ENCODE measurements around the gene NKD2. TPM values are rescaled to one million over a fixed set of nuclear protein-coding genes. Genes with fewer than 3 reads are reported as not detected.

Gene NKD2
- total RNA-seq, 2 experiments from 2014 or later: 1.4 to 2.5 TPM

- Mint-ChIP-seq H3K36me3 (ENCODE audit: low read depth) (no peaks in the 10 kb centered on the region), H3K27me3 (ENCODE audit: low read depth) (peaks cover 31% of the 10 kb centered on the region), H3K27ac (no peak overlapping the region), H3K4me3 (peak overlapping the region; percentile 50), H3K9me3 (no peaks in the 10 kb centered on the region), H3K4me1 (ENCODE audit: low read depth) (peaks cover 22% of the 10 kb centered on the region)
- peak; percentile 70 for DNase-seq
- intact Hi-C loops (cut with micrococcal nuclease): loop anchor here (1.0 to 10.0 kb wide), 3 partner anchors 42 to 640 kb away; no protein-coding TSS in a partner anchor
- CTCF ChIA-PET: no interaction called here
Observed at GRCh38 chr5:1004461-1005248, 3.9 kb upstream of the NKD2 start.

GRCh38 chr5:1005249-1005851, 3.3 kb upstream of the NKD2 start:
- H3K27me3 Mint-ChIP-seq (ENCODE audit: low read depth): peaks cover 37% of the 10 kb centered on the region
- CTCF ChIA-PET: interaction anchor here (0.7 to 1.1 kb wide), 2 partner anchors 15 to 82 kb away, joined by 3 read pairs; no protein-coding TSS in a partner anchor

GRCh38 chr5:1005904-1006655, 2.5 kb upstream of the NKD2 start:
- Mint-ChIP-seq H3K9me3 (no peaks in the 10 kb centered on the region), H3K4me1 (ENCODE audit: low read depth) (peaks cover 32% of the 10 kb centered on the region), H3K27me3 (ENCODE audit: low read depth) (peaks cover 45% of the 10 kb centered on the region), H3K27ac (no peak overlapping the region), H3K4me3 (peak overlapping the region; percentile 31), H3K36me3 (ENCODE audit: low read depth) (no peaks in the 10 kb centered on the region)
- CTCF ChIA-PET: interaction anchor here (0.7 to 1.1 kb wide), 3 partner anchors 16 to 99 kb away, joined by 3 read pairs; no protein-coding TSS in a partner anchor
- intact Hi-C loops (cut with micrococcal nuclease): loop anchor here (2.0 to 10.0 kb wide), 2 partner anchors 43 to 639 kb away; no protein-coding TSS in a partner anchor
- peak; percentile 3 for DNase-seq

More at GRCh38 chr5:1005249-1005851, 3.3 kb upstream of the NKD2 start:
- intact Hi-C loops (cut with micrococcal nuclease): loop anchor here (2.0 to 10.0 kb wide), 2 partner anchors 43 to 639 kb away; no protein-coding TSS in a partner anchor
- peak; percentile 4 for DNase-seq
- no peak overlapping the region for H3K27ac Mint-ChIP-seq
- no peak overlapping the region for H3K4me3 Mint-ChIP-seq
- H3K9me3 Mint-ChIP-seq: no peaks in the 10 kb centered on the region
- H3K4me1 Mint-ChIP-seq (ENCODE audit: low read depth): peaks cover 26% of the 10 kb centered on the region
- no peaks in the 10 kb centered on the region for H3K36me3 Mint-ChIP-seq (ENCODE audit: low read depth)

DNA sequence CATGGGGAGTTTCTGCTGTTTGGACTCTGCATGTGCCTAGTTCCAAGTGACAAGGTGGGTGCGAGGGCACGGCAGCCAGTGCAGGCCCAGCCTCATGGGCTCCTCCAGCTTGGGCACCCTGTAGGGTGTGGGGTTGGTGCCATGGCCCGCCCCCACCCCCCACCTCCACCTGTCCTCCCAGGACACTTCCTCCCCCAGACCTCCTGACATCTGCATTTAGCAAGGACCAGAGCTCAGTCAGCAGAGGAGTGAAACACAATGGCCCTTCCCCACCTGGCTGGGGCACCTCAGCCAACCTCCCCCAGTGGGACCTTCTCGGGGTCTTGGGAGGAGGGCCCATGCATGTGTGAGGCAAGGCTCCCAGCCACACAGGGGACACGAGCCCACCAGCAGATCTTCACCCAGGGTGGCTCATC, 1.9 kb upstream of the NKD2 start:
- Mint-ChIP-seq H3K4me1 (ENCODE audit: low read depth) (peaks cover 34% of the 10 kb centered on the region), H3K27ac (no peak overlapping the region), H3K4me3 (no peak overlapping the region), H3K36me3 (ENCODE audit: low read depth) (no peaks in the 10 kb centered on the region), H3K9me3 (no peaks in the 10 kb centered on the region), H3K27me3 (ENCODE audit: low read depth) (peaks cover 51% of the 10 kb centered on the region)
- CTCF ChIA-PET: interaction anchor here (0.7 to 1.7 kb wide), 5 partner anchors 9 to 99 kb away, joined by 3 to 4 read pairs (median 3); no protein-coding TSS in a partner anchor
- peak; percentile 3 for DNase-seq
- intact Hi-C loops (cut with micrococcal nuclease): loop anchor here (10.0 kb wide), 1 partner anchor 638 kb away; no protein-coding TSS in a partner anchor

DNA sequence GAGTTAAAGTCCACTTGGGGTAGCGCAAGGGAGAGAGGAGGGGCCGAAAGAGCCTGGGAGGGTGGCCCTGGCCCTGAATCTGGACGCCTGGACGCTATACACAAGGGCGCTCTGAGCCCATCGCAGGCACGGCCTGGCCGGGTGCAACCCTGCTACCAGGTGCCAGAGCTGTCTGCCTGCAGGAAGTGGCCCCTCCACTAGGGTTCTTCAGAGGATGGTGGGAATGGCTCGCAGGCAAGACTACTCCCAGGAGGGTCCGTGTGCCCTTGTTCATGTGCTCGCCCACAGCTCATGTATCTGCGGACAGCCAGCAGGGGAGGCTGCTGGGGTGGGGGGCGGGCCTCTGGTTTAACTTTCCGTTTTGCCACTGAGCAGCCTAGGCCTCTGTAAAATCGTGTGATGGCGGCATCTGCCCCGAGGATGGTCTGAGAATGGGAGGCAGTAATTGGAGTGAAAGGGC, 1.4 kb upstream of the NKD2 start:
- intact Hi-C loops (cut with micrococcal nuclease): loop anchor here (10.0 kb wide), 1 partner anchor 638 kb away; no protein-coding TSS in a partner anchor
- H3K9me3 Mint-ChIP-seq: no peaks in the 10 kb centered on the region
- no peak overlapping the region for H3K27ac Mint-ChIP-seq
- DNase-seq: peak; percentile 1
- no peaks in the 10 kb centered on the region for H3K36me3 Mint-ChIP-seq (ENCODE audit: low read depth)
- CTCF ChIA-PET: interaction anchor here (0.7 to 1.9 kb wide), 8 partner anchors 9 to 131 kb away, joined by 3 to 5 read pairs (median 4); no protein-coding TSS in a partner anchor
- peaks cover 32% of the 10 kb centered on the region for H3K4me1 Mint-ChIP-seq (ENCODE audit: low read depth)
- peaks cover 55% of the 10 kb centered on the region for H3K27me3 Mint-ChIP-seq (ENCODE audit: low read depth)
- no peak overlapping the region for H3K4me3 Mint-ChIP-seq

DNA sequence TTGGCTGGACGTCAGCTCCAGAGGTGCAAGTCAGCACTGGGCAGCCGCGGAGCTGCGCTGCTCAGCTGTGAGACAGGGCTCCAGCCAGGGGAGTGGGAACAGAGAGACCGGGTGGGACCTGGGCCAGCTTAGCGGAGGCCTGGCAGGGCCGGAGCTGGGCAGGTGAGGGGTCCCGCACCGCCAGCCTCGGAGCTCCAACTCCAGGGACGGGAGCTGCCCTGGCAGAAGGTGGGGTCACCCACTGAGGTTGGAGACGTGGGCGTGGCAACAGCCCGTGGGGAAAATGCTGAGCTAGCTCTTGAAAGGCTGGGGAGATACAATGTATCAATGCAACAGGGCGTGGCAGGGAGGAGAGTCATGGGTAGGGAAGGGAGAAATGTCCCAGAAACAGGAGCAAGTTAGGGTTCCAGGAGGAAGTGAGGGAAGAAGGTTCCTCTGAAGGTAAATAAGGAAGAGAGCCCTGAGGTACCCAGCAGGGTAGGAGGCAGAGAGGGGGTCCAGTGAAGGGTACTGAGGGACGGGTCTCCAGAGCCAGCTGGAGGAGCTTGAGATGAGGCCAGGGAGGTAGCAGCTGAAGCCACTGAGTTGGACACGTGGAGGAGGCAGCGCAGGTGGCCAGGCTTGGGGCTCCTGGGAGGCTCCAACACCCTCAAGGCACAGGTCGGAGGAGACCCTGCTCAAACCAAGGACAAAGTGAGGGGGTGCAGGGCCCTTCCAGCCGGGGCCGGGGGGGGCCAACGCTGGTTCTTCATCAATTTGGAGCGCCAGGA, 736 bp upstream of the NKD2 start:
- H3K36me3 Mint-ChIP-seq (ENCODE audit: low read depth): no peaks in the 10 kb centered on the region
- no peak overlapping the region for H3K27ac Mint-ChIP-seq
- peak overlapping the region; percentile 39 for H3K4me3 Mint-ChIP-seq
- DNase-seq: peak; percentile 3
- no peaks in the 10 kb centered on the region for H3K9me3 Mint-ChIP-seq
- CTCF ChIA-PET: interaction anchor here (0.6 to 1.9 kb wide), 7 partner anchors 9 to 315 kb away, joined by 3 to 5 read pairs (median 4); no protein-coding TSS in a partner anchor
- intact Hi-C loops (cut with micrococcal nuclease): loop anchor here (10.0 kb wide), 1 partner anchor 637 kb away; no protein-coding TSS in a partner anchor
- H3K4me1 Mint-ChIP-seq (ENCODE audit: low read depth): peaks cover 30% of the 10 kb centered on the region
- H3K27me3 Mint-ChIP-seq (ENCODE audit: low read depth): peaks cover 55% of the 10 kb centered on the region

- DNase-seq: peak; percentile 4
- Mint-ChIP-seq H3K4me1 (ENCODE audit: low read depth) (peaks cover 17% of the 10 kb centered on the region), H3K36me3 (ENCODE audit: low read depth) (no peaks in the 10 kb centered on the region), H3K27ac (no peak overlapping the region), H3K27me3 (ENCODE audit: low read depth) (peaks cover 49% of the 10 kb centered on the region), H3K4me3 (peak overlapping the region; percentile 56), H3K9me3 (no peaks in the 10 kb centered on the region)
- CTCF ChIA-PET: interaction anchor here (1.6 to 2.3 kb wide), 3 partner anchors 18 to 86 kb away, joined by 4 to 11 read pairs (median 4); no protein-coding TSS in a partner anchor
- intact Hi-C loops (cut with micrococcal nuclease): loop anchor here (2.0 to 10.0 kb wide), 2 partner anchors 75 to 635 kb away; no protein-coding TSS in a partner anchor
Observed at GRCh38 chr5:1009359-1010180, 968 bp downstream of the NKD2 start.

GRCh38 chr5:1010181-1010510, 1.5 kb downstream of the NKD2 start:
- CTCF ChIA-PET: interaction anchor here (1.6 to 2.3 kb wide), 4 partner anchors 19 to 86 kb away, joined by 4 to 11 read pairs (median 6); no protein-coding TSS in a partner anchor
- Mint-ChIP-seq H3K36me3 (ENCODE audit: low read depth) (no peaks in the 10 kb centered on the region), H3K9me3 (no peaks in the 10 kb centered on the region), H3K4me1 (ENCODE audit: low read depth) (peaks cover 17% of the 10 kb centered on the region), H3K27ac (no peak overlapping the region), H3K4me3 (no peak overlapping the region), H3K27me3 (ENCODE audit: low read depth) (peaks cover 49% of the 10 kb centered on the region)
- peak; percentile 13 for DNase-seq
- intact Hi-C loops (cut with micrococcal nuclease): loop anchor here (2.0 kb wide), 1 partner anchor 75 kb away; no protein-coding TSS in a partner anchor

- Mint-ChIP-seq H3K9me3 (no peaks in the 10 kb centered on the region), H3K4me3 (no peak overlapping the region), H3K4me1 (ENCODE audit: low read depth) (peaks cover 16% of the 10 kb centered on the region), H3K27me3 (ENCODE audit: low read depth) (peaks cover 48% of the 10 kb centered on the region), H3K36me3 (ENCODE audit: low read depth) (no peaks in the 10 kb centered on the region), H3K27ac (no peak overlapping the region)
- CTCF ChIA-PET: interaction anchor here (0.8 to 2.3 kb wide), 7 partner anchors 19 to 134 kb away, joined by 3 to 11 read pairs (median 4); no protein-coding TSS in a partner anchor
- peak; percentile 4 for DNase-seq
- intact Hi-C loops (cut with micrococcal nuclease): loop anchor here (1.0 to 2.0 kb wide), 2 partner anchors 76 to 87 kb away; no protein-coding TSS in a partner anchor
Observed at GRCh38 chr5:1010641-1011046, 2.0 kb downstream of the NKD2 start.

- Mint-ChIP-seq H3K27ac (no peak overlapping the region), H3K9me3 (no peaks in the 10 kb centered on the region), H3K36me3 (ENCODE audit: low read depth) (no peaks in the 10 kb centered on the region), H3K4me1 (ENCODE audit: low read depth) (peaks cover 13% of the 10 kb centered on the region), H3K27me3 (ENCODE audit: low read depth) (peaks cover 43% of the 10 kb centered on the region), H3K4me3 (no peak overlapping the region)
- intact Hi-C loops (cut with micrococcal nuclease): loop anchor here (1.0 to 2.0 kb wide), 2 partner anchors 76 to 88 kb away; no protein-coding TSS in a partner anchor
- CTCF ChIA-PET: interaction anchor here (0.8 to 2.3 kb wide), 7 partner anchors 20 to 133 kb away, joined by 3 to 11 read pairs (median 4); no protein-coding TSS in a partner anchor
- DNase-seq: peak; percentile 71
Observed at GRCh38 chr5:1011226-1011631, 2.6 kb downstream of the NKD2 start.
